ENCODE data around the gene C1orf167. TPM values are rescaled to one million over a fixed set of nuclear protein-coding genes. Genes with fewer than 3 reads are reported as not detected.

Gene C1orf167
- total and polyA plus RNA-seq, 2 experiments from 2014 or later = 1.7 to 2.2 TPM

DNA sequence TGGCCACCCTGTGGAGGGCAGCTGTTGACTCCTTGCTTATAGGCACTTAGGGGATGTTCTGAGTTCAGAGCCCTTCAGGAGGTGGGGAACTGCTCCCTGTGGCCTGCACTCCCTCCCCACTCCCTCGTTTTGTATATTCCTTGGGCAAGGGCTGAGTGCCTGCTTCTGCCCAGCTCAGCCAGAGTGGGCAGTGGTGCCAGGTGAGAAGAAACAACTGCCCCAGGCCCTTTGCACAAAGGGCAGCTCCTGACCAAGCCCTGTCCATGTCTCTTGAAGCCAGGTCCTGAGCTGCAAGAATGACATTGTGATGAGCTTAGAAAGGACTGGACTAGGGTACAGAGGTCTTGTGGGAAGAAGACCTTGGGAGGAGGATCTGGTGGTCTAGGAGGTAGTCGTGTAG, 23.9 kb upstream of the C1orf167 start (continued):
- TF ChIP-seq, protein P1, sequence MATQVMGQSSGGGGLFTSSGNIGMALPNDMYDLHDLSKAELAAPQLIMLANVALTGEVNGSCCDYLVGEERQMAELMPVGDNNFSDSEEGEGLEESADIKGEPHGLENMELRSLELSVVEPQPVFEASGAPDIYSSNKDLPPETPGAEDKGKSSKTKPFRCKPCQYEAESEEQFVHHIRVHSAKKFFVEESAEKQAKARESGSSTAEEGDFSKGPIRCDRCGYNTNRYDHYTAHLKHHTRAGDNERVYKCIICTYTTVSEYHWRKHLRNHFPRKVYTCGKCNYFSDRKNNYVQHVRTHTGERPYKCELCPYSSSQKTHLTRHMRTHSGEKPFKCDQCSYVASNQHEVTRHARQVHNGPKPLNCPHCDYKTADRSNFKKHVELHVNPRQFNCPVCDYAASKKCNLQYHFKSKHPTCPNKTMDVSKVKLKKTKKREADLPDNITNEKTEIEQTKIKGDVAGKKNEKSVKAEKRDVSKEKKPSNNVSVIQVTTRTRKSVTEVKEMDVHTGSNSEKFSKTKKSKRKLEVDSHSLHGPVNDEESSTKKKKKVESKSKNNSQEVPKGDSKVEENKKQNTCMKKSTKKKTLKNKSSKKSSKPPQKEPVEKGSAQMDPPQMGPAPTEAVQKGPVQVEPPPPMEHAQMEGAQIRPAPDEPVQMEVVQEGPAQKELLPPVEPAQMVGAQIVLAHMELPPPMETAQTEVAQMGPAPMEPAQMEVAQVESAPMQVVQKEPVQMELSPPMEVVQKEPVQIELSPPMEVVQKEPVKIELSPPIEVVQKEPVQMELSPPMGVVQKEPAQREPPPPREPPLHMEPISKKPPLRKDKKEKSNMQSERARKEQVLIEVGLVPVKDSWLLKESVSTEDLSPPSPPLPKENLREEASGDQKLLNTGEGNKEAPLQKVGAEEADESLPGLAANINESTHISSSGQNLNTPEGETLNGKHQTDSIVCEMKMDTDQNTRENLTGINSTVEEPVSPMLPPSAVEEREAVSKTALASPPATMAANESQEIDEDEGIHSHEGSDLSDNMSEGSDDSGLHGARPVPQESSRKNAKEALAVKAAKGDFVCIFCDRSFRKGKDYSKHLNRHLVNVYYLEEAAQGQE (IDR thresholded peaks at IDR 0.05; ENCODE audit: unreplicated experiment) = no peak
- TF ChIP-seq CREB1 (CRISPR knock-in tag; IDR thresholded peaks at IDR 0.05; ENCODE audit: low read depth) (no peak), POLR2AphosphoS5 (IDR thresholded peaks at IDR 0.05; ENCODE audit: low read depth) (no peak), EZH2 (IDR thresholded peaks at IDR 0.05; ENCODE audit: low read depth, unreplicated experiment) (no peak), STAT1 (IDR thresholded peaks at IDR 0.05; ENCODE audit: unreplicated experiment) (no peak), EZH2phosphoT487 (IDR thresholded peaks at IDR 0.05; ENCODE audit: unreplicated experiment) (no peak), JUNB (IDR thresholded peaks at IDR 0.05; ENCODE audit: unreplicated experiment) (no peak)

DNA sequence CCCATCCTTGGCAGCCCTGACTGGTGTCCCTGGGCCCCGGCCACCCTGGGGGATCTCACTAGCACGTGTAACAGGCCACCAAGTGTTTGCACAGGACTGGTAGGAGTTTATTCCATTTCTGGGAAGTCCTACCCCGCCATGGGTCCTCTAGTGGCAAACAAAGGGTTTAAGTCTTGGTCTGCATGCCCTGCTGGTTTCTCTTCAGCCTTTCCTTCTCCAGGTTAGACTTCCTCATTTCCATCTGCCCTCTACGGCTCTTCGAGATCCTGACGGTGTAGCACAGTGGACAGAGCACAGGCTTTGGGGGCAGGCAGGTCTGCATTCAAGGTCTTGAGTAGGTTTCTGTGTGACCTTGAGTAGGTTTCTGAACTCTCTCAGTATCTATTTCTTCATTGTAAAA, 23.2 kb upstream of the C1orf167 start:
- Mint-ChIP-seq H3K9me3 (no peaks in the 10 kb centered on the region; the same call in 2 of the 3 replicates), H3K4me1 (peaks cover 36% of the 10 kb centered on the region), H3K27me3 (ENCODE audit: insufficient read depth, low read depth, poor library complexity) (peaks cover 14% of the 10 kb centered on the region), H3K27ac (no peak overlapping the region), H3K4me3 (no peak overlapping the region; the same call in 2 of the 3 replicates), H3K36me3 (ENCODE audit: low read depth) (no peaks in the 10 kb centered on the region)
- no peaks in the 10 kb centered on the region for H3K9me2 ChIP-seq (ENCODE audit: insufficient read depth)
- H3K4me3 ChIP-seq = no peak overlapping the region
- peaks cover 5% of the 10 kb centered on the region for H4K20me1 ChIP-seq (replicated peaks; ENCODE audit: insufficient read depth)
- peaks cover 12% of the 10 kb centered on the region for H3K79me2 ChIP-seq (replicated peaks; ENCODE audit: insufficient read depth)
- no peak overlapping the region for H3K4me2 ChIP-seq
- H3K4me1 ChIP-seq (ENCODE audit: insufficient read depth) = peaks cover 26% of the 10 kb centered on the region
- ATAC-seq = no peak
- H3K27ac ChIP-seq (ENCODE audit: low read depth) = no peak overlapping the region
- H2AFZ ChIP-seq = no peak overlapping the region
- H3K27me3 ChIP-seq (ENCODE audit: insufficient read depth) = no peaks in the 10 kb centered on the region
- no peaks in the 10 kb centered on the region for H3K36me3 ChIP-seq (ENCODE audit: insufficient read depth)
- DNase-seq (ENCODE audit: low spot score) = no peak
- H3F3A ChIP-seq (replicated peaks; ENCODE audit: low read depth) = peaks cover 16% of the 10 kb centered on the region; the same call in 1 of the 2 replicates
- no peak for TF ChIP-seq EZH2 (IDR thresholded peaks at IDR 0.05; ENCODE audit: low read depth, unreplicated experiment)
- no peak for TF ChIP-seq ZNF114 (CRISPR knock-in tag; IDR thresholded peaks at IDR 0.05)
- TF ChIP-seq, protein P1 (IDR thresholded peaks at IDR 0.05; ENCODE audit: unreplicated experiment) = no peak
- TF ChIP-seq, protein P2, sequence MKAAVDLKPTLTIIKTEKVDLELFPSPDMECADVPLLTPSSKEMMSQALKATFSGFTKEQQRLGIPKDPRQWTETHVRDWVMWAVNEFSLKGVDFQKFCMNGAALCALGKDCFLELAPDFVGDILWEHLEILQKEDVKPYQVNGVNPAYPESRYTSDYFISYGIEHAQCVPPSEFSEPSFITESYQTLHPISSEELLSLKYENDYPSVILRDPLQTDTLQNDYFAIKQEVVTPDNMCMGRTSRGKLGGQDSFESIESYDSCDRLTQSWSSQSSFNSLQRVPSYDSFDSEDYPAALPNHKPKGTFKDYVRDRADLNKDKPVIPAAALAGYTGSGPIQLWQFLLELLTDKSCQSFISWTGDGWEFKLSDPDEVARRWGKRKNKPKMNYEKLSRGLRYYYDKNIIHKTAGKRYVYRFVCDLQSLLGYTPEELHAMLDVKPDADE (IDR thresholded peaks at IDR 0.05) = no peak
- TF ChIP-seq, protein P3, sequence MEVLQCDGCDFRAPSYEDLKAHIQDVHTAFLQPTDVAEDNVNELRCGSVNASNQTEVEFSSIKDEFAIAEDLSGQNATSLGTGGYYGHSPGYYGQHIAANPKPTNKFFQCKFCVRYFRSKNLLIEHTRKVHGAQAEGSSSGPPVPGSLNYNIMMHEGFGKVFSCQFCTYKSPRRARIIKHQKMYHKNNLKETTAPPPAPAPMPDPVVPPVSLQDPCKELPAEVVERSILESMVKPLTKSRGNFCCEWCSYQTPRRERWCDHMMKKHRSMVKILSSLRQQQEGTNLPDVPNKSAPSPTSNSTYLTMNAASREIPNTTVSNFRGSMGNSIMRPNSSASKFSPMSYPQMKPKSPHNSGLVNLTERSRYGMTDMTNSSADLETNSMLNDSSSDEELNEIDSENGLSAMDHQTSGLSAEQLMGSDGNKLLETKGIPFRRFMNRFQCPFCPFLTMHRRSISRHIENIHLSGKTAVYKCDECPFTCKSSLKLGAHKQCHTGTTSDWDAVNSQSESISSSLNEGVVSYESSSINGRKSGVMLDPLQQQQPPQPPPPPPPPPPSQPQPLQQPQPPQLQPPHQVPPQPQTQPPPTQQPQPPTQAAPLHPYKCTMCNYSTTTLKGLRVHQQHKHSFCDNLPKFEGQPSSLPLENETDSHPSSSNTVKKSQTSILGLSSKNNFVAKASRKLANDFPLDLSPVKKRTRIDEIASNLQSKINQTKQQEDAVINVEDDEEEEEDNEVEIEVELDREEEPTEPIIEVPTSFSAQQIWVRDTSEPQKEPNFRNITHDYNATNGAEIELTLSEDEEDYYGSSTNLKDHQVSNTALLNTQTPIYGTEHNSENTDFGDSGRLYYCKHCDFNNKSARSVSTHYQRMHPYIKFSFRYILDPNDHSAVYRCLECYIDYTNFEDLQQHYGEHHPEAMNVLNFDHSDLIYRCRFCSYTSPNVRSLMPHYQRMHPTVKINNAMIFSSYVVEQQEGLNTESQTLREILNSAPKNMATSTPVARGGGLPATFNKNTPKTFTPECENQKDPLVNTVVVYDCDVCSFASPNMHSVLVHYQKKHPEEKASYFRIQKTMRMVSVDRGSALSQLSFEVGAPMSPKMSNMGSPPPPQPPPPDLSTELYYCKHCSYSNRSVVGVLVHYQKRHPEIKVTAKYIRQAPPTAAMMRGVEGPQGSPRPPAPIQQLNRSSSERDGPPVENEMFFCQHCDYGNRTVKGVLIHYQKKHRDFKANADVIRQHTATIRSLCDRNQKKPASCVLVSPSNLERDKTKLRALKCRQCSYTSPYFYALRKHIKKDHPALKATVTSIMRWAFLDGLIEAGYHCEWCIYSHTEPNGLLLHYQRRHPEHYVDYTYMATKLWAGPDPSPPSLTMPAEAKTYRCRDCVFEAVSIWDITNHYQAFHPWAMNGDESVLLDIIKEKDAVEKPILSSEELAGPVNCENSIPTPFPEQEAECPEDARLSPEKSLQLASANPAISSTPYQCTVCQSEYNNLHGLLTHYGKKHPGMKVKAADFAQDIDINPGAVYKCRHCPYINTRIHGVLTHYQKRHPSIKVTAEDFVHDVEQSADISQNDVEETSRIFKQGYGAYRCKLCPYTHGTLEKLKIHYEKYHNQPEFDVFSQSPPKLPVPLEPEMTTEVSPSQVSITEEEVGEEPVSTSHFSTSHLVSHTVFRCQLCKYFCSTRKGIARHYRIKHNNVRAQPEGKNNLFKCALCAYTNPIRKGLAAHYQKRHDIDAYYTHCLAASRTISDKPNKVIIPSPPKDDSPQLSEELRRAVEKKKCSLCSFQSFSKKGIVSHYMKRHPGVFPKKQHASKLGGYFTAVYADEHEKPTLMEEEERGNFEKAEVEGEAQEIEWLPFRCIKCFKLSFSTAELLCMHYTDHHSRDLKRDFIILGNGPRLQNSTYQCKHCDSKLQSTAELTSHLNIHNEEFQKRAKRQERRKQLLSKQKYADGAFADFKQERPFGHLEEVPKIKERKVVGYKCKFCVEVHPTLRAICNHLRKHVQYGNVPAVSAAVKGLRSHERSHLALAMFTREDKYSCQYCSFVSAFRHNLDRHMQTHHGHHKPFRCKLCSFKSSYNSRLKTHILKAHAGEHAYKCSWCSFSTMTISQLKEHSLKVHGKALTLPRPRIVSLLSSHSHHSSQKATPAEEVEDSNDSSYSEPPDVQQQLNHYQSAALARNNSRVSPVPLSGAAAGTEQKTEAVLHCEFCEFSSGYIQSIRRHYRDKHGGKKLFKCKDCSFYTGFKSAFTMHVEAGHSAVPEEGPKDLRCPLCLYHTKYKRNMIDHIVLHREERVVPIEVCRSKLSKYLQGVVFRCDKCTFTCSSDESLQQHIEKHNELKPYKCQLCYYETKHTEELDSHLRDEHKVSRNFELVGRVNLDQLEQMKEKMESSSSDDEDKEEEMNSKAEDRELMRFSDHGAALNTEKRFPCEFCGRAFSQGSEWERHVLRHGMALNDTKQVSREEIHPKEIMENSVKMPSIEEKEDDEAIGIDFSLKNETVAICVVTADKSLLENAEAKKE (CRISPR knock-in tag; IDR thresholded peaks at IDR 0.05) = no peak
- TF ChIP-seq STAT1 (IDR thresholded peaks at IDR 0.05; ENCODE audit: unreplicated experiment) = no peak
